Limb (tissue), 2 donors: ENCODE data around the gene ATP6V1E1.
A peak's percentile ranks its signal among the peaks of the same experiment; 100 is the strongest.

ENCODE experiments used
- DNase-seq, 2 donors: peaks; one replicate each; pipeline ENCODE4 v3.0.0-alpha.2; 2016; ENCODE audit errors: extremely low spot score in 2 of 2

The ATP6V1E1 gene

DNA sequence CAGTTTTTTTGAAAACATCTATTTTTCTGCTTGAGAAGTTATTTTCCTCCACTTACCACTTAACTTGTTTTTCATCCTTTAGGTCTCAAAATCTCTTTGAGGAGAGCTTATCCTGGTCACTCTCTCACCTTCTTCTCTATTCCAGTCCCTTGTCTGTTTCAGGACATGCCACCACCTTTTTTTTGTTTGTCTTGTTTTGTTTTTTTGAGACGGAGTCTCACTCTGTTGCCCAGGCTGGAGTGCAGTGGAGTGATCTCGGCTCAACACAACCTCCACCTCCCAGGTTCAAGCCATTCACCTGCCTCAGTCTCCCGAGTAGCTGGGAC, 5.4 kb upstream of the ATP6V1E1 start:
- no peak for DNase-seq

DNA sequence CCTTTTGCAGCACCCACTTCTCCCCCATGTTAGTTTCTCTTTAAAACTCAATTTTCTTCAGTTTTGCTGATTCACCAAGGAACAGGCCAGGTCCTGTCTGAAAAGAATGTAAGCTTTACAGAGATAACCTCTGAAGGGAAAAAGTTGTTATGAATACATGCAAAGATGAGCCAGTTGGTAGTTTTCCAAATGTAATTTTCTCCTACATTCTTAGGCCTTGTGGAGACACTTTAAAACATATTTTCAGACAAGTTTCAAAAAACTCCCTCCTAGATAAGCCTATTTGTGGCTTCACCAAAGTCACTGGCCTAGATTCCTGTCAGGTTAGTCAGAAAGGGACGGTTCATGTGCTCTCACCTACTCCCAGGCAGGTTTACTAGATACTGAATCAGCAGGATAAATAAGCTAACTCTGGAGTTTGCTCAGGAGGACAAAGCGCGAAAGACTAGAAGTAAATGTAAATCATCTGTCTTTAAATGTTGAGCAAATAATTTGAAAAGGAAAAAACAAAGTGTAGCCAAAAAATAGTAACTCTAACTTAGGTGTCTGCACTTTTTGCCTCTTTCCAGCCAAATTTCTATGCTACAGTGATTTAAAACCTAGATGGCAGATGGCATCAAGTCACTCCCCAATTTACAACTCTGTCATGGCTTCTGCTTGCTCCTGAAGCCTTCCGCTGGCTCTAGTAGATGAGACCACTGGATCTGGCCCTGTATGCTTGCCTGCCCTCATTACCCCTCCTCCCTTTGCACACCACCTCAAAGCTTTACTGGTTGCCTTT, 4.9 kb upstream of the ATP6V1E1 start:
- DNase-seq: no peak

DNA sequence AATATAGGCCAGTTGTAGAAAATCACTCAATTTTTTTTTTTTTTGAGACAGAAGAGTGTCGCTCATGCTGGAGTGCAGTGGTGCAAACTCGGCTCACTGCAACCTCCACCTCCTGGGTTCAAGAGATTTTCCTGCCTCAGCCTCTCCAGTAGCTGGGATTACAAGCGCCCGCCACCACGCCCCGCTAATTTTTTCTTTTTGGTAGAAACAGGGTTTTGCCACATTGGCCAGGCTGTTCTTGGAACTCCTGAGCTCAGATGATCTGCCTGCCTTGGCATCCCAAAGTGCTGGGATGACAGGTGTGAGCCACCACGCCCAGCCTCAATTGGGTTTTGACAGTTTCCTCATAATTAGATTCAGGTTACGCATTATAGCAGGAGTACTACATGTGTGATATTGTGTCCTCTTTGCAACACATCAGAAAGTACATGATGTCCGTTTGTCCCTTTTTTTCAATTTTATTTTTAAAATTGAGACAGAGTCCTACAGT, 2.6 kb upstream of the ATP6V1E1 start:
- DNase-seq: no peak

DNA sequence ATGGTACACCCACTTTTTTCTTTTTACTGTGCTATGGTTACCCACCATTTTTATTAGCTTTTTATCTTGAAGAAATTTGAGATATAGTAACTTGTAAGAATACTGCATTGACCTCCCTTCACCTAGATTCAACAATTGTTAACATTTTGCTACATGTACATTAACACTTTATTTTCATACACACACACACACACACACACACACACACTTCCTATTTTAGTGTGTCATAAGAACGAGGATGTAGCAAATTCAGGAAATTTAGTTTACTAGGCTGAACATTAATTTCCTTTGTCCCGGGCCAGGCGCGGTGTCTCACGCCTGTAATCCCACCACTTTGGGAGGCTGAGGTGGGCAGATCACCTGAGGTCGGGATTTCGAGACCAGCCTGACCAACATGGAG, 1.1 kb upstream of the ATP6V1E1 start:
- no peak for DNase-seq

DNA sequence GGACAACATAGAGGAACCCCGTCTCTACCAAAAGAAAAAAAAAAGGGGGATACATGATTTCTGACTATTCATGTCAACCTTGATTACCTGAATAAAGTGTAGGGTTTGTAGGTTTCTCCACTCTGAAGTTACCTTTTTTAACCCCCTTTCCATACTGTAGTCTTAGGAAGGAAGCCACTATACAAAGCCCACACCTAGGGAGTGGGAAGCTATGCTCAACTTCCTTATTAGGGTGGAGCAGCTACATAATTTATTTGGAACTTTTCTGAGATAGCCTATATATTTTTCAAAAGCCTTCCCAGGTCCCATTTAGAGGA, 582 bp upstream of the ATP6V1E1 start:
- no peak for DNase-seq

DNA sequence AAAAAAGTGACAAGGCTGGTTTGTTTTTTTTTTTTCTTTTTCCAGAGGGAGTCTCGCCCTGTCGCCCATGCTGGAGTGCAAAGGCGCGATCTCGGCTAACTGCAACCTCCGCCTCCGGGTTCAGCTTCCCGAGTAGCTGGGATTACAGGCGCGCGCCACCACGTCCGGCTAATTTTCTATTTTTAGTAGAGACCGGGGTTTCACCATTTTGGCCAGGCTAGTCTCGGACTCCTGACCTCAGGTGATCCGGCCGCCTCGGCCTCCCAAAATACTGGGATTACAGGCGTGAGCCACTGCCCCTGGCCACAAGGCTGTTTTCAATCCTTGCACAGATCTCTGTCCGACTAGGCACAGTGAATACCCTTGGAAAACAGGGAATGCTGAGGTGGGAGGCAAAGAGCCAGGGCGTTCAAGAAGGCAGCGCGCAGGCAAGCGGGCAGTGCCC, 566 bp downstream of the ATP6V1E1 start:
- DNase-seq: no peak

DNA sequence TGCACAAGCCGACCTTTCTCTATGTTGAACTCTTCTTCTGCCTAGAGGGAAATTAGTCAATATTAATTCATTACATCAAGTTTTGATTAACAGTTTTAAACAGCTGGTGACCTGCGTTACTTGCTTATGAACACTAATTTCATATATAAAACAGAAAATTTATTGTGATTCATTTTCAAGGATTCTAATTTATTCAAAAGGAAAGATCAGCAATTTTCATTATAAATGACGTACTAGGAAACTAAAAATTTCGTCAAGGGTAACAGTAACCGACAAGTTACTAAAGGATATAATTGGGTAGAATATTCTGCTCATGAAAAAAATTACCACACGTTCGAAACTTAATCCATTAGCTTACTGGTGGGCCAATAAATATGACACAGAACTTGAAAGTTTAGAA, 15.3 kb downstream of the ATP6V1E1 start:
- no peak for DNase-seq

DNA sequence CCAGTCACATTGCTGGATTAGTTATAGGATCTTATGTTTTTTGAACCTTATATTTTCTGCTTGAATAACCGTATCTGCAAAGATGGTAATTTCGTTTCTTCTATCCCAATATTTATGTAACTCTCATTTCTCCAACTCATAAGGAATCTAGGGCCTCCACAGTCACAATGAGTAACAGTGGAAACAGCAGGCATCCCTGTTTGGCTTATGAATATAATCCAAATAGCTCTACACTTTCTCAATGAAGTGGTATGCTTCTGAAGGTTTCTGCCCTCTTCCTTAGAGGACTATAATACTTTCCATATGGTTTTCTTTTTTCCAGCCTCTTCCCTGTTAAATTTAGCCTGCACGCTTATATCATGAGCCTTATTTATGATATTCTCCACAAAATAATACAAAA, 16.5 kb downstream of the ATP6V1E1 start:
- no peak for DNase-seq

DNA sequence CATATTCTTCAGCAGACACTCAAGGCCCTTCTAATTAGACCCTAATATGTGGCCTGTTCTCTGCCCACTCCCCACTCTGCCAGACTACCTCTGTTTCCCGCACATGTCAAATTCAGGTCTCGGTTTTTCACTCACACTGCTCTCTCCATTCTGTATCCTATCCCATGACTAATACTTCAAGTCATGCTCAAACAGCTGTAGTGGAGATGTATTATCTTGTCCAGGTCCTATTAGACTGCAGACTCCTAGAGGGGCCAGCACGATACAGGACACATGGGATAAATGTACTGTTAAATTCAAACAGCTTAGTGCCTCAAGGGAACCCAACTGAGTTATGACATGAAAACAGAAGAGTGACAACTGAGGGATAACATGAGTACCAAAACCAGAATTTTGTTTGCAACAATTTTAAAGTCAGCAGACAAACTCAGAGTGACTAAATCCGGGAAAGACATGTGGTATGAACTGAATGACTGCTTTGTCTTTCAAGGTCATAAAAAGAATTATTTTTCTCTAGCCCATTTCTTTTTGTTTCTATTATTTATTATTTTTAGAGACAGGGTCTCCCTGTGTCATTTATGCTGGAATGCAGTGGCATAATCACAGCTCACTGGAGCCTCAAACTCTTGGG, 20.5 kb downstream of the ATP6V1E1 start:
- DNase-seq: no peak

DNA sequence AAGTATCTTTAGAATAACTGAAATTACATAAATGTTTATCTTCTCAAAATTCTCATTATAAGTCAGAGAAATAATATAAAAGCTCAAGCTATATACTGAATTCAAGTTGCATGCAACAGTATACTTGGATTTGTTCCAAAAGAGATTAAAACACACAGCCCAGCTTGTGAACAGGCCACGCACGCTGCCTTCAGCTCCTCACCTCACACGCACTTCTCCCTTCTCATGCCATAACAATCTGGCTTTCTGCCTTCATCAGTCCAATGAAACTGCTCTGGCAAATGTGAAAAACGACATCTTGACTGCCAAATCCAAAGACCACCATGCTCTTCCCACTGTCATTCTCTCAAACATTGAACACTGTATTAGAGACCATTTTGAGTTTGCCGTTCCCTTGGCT, 22.1 kb downstream of the ATP6V1E1 start:
- peak; percentile 44 to 63 for DNase-seq

DNA sequence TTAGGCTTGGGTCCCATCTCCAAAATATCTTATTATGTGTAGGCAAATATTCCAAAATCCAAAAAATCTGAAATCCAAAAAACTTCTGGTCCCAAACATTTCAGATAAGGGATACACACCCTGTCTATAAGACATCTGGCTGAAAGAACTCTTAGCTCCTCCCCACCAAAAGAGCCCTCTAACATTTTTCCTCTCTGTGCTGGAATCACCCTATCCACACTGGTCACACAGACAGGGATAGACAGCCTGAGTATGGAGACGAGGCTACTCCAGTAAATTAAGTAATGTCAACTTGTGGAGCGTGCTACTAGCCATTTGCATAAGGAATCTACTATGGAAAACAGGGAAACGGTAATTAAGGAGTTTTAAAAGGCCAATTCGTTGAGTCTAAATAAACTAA, 24.9 kb downstream of the ATP6V1E1 start:
- DNase-seq: no peak

DNA sequence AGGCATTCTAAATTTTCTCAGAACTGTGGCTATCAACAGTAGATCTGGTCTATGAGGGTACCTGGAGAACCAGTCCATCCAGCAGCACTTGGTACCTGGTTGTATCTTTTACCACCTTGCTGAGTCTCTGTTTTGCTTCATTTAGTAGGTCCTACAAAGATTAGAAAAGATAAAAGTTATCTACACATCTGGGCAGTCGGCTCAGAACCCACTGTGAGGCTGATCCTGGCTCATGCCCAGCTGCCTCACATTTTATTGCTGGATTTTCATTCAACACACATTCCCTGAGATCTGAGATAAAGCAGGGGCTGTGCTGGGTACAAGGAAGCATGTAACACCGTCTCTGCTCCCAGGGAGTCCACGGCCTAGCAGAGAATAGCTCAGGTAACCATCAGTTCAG, 27.5 kb downstream of the ATP6V1E1 start:
- DNase-seq: no peak

DNA sequence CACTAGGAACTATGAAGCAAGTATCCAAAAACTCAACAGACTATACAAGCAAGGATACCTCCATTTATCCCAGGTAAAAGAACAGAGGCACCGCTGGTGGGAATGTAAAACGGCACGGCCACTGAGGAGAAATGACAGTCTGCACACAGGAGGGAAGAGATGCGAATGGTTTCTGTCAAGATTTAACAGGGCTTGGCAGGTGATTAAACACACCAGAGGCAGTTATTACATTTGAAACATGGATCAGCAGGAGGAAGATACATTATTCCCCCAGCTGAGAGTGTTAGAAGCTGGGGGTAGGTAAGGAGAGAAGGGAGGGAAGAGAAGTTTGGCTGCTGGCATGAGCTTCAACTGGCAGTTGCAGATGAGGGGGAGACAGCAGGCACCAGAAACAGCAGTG, 30.2 kb downstream of the ATP6V1E1 start:
- no peak for DNase-seq

DNA sequence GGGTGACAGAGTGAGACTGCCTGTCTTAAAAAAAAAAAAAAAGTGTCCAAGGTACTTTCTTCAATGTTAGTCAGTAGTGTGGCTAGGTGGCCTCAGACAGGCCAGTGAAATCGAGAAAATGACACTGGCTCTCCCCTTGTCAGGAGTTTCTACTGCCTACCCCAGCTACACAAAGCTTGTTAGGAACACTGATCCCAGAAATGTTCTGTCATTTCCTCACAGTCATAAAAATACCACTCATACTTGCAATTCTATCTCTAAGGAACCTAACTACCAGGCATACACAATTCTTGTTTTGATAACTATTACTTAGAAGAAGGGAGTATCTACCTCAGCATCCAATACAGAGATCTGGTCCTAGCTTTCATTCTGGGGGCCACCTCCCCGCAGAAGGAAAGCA, 31.3 kb downstream of the ATP6V1E1 start:
- no peak for DNase-seq

DNA sequence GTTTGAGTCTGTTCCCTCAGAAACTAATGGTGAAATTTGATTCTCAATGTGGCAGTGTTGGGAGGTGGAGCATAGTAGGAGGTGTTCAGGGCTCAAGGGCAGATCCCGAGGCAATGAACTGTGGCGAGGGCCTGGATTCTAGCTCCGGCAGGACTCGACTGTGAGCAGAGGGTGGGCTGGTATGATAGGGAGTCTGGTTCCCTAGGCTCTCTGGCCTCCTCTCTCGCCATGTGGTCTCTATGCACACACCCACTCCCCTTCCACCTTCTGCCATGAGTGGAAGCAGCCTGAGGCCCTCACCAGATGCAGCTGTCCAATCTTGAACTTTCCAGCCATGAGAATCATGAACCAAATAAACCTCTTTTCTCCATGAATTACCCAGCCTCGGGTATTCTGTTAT, 32.3 kb downstream of the ATP6V1E1 start:
- DNase-seq: no peak

DNA sequence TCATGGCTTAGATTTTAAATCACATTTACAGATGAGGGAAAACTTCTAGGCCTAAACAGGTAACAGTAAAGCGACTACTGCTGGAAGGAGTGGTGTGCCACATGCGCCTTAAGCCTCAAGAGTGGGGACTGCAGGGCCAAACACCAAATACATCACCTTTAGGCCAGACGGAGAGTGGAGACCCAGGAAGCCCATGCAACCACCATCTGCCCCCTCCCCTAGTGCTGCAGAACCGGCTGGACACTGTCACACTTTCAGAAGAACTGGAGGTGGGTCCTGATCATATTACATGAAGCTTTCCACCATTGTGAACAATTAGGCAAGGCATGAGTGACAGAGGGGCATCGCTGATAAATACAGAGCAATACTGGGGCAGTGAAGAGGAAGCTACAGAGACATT, 36.3 kb downstream of the ATP6V1E1 start:
- DNase-seq: no peak

DNA sequence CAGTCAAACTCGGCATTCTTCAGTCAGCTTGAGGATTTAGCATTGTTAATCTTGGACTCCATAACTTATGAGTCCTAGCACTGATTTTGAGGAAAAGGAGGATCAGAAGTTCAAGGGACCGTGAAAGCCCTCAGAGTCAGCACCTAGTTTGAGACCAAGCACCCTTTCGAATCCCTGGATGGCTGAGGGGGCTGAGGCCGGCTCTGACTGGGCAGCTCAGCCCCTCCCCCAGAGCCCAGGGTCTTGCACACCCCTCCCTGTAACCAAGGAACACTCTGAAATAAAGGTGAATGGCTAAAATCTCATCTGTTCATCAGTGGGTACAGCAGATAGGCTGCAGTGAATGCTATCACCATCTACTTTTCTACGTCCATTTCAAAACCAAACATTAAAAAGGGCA, 38.0 kb downstream of the ATP6V1E1 start:
- DNase-seq: no peak

DNA sequence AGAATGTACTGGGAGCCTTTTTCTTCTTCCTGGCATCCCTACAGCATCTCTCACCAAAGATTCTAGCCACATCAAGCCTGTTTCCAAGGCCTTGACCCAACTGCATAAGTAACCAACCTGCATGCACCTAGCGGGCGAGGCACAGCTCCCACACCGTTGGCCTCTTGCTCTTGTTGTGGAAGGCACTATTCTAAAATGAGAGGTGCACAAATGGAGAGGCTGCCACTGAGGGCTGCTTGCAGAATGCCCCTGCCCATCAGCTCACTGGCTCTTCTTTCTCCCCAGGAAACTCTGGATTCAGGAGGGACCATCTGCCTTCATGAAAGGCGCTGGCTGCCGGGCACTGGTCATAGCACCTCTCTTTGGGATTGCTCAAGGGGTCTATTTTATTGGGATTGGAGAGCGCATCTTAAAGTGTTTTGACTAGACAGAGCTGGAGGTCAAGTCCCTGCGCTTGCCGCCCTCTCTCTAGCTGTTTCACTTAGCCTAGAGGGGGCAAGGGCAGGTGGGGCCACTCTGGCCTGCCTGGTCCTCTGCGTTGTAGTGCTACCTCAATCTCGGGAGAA, 38.7 kb downstream of the ATP6V1E1 start:
- DNase-seq: no peak

DNA sequence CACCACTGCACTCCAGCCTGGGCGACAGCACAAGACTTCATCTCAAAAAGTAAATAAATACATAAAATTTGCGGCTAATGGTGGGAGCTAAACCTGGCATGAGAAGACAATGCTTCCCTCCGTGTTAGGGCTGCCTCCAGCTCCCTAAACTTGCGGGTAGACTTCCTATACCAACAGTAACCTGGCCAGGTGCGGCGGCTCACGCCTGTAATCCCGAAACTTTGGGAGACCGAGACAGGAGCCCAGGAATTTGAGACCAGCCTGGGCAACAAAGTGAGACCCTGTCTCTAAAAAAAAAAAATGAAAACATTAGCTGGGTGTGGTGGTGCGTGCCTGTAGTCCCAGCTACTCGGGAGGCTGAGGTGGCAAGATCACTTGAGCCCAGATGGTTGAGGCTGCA, 39.9 kb downstream of the ATP6V1E1 start:
- DNase-seq: no peak

DNA sequence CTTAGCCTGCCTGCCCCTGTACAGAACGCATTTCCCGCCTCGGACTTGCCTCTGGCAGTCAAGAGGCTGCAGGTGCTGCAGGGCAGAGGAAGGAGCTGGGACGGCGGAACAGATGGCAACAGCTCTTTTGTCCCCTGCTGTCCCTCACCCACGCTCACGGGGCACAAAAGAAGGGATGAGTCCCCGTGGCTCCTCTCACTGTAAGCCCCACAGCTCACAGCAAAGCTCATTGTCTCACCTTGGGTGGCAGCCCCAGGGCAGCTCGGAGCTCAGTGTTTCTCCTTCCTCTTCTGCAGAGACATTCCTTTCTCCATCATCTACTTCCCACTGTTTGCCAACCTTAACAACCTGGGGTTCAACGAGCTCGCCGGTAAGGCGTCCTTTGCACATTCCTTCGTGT, 40.9 kb downstream of the ATP6V1E1 start:
- no peak for DNase-seq

DNA sequence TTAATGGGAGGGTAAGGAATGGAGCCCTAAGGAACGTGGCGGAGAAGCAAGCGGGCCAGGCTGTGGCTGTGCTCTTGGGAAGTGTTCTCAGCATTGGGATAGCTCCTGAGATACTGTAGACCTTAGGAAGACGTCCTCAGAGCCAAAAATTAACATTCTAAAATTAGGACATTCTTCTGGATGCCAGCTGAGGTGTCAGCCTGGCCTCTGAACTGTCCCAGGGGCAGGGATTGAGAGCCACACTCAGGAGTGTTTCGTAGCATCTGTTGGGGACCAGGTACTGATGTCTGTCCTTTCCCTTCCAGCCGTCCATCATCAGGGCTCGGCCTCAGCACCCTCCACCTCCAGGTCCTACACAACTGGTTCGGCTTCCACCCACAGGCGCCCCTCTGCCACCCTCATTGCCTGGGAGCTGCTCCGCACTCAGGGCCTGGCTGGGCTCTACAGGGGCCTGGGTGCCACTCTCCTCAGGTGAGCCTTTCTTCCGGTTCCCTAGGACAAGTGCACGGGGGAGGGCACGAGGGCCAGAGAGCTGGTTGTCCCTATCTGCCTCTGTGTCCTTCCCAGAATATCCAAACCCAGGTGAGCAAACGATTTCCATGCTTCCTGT, 41.6 kb downstream of the ATP6V1E1 start:
- no peak for DNase-seq

DNA sequence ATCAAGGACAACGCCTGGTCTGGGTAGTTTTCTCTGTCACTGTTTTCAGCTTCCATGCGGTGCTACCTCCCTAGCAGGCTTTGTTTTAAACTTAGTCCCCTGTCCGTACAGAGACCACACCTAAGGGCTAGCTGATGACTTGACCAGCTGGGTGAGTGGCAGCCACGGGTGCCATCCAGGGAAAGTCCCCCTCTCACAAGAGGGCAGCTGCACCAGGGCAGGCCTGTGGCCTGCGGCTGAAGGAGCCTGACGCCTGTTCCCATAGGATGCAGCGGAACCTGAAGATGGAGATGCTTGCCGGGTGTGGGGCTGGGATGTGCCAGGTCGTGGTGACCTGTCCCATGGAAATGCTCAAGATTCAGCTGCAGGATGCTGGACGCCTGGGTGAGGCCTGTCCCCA, 45.4 kb downstream of the ATP6V1E1 start:
- no peak for DNase-seq

DNA sequence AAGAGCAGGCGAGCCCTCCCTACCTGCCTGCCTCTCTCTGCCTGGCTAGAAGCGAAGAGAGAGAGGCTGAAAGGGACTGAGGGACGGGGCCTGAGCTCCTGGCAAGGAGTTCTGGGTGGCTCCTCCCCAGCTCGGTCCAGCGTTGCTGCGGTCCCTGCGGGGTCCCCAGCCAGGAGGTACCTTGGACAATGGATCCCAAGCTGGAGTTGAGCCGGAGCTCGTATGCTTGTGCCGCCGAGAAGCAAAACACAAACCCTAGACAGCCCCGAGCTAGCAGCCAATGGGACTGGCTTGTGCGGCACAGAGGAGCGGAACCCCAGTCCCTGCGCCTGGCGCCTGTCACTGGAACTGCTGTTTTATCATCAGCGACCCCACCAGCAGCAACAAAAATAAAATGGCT, 46.9 kb downstream of the ATP6V1E1 start:
- DNase-seq: no peak
